K562 (cell line): ENCODE measurements around the gene TMEM108. TPM values are rescaled to one million over a fixed set of nuclear protein-coding genes. Genes with fewer than 3 reads are reported as not detected.

ENCODE experiments used
- ATAC-seq: fragments of 200-7000 bp; cut with Tn5 transposase; 3 replicates; pipeline ENCODE4 v1.9.1; 2020; ENCODE audit warnings: moderate library complexity
- BruUV-seq: library from RNA; stranded (reverse); fragments of 400-500 nt; replicated peaks from 2 replicates; lab custom pipeline; 2021; lab: Mats Ljungman, UMichigan
- CTCF ChIA-PET: fragments of 300-600 bp; formaldehyde crosslinking; extraction: SDS; loops from one replicate; lab custom pipeline; 2021; ENCODE audit warnings: low intra/inter-chr PET ratio; lab: Yijun Ruan, JAX
- POLR2A ChIA-PET: fragments of 300-600, 350-650 bp; sonication (Branson Sonifier 250); formaldehyde crosslinking; extraction: SDS; loops from one replicate; lab custom pipeline; 2021; ENCODE audit warnings: antibody characterized with exemption, inconsistent platforms; lab: Yijun Ruan, JAX
- DNase-seq, 4 experiments: peaks; one replicate each; pipeline versions ENCODE4 v3.0.0 to v3.0.0-alpha.2; 2011 to 2018; ENCODE audit warnings: low spot score in 3 of 4, mixed read lengths in 3 of 4; ENCODE audit errors: extremely low read depth in 1 of 4
- FAIRE-seq: peaks from 2 replicates; lab custom pipeline; 2011; peaks lifted over from hg19 to GRCh38; lab: Jason Lieb, UNC
- H2AFZ ChIP-seq: 2 replicates; pipeline ENCODE4 v1.6.0; 2011; ENCODE audit warnings: low read depth, low read length, control low read depth, inconsistent platforms
- H3K27ac ChIP-seq: fragments of 200-600 bp; 3 replicates; pipeline ENCODE4 v1.8.0; 2011; ENCODE audit warnings: low read depth, mild to moderate bottlenecking, control low read depth, inconsistent platforms, low read length, moderate library complexity, mixed read lengths; ENCODE audit errors: extremely low read depth
- H3K27me3 ChIP-seq, 2 experiments: fragments of 300-600 bp in 1 of 2; 2 replicates in 1 of 2; 3 replicates in 1 of 2; pipeline versions ENCODE4 v1.6.0 to v1.8.0; 2011; ENCODE audit warnings: inconsistent platforms in 2 of 2, low read length in 2 of 2, mild to moderate bottlenecking in 1 of 2, mixed read lengths in 1 of 2, moderate library complexity in 1 of 2; ENCODE audit not compliant: control insufficient read depth in 2 of 2, insufficient read depth in 2 of 2
- H3K36me3 ChIP-seq: fragments of 300-600 bp; 3 replicates; pipeline ENCODE4 v1.8.0; 2011; ENCODE audit warnings: mild to moderate bottlenecking, low read length, inconsistent platforms; ENCODE audit not compliant: control insufficient read depth, insufficient read depth
- H3K4me1 ChIP-seq, 2 experiments: fragments of 200-600 bp in 1 of 2; replicated peaks in 1 of 2; 2 replicates in 1 of 2; 3 replicates in 1 of 2; pipeline versions ENCODE4 v1.5.1 to v1.8.0; 2011; ENCODE audit warnings: inconsistent platforms in 2 of 2, low read length in 2 of 2, mild to moderate bottlenecking in 1 of 2, mixed read lengths in 1 of 2, moderate library complexity in 1 of 2; ENCODE audit not compliant: control insufficient read depth in 2 of 2, insufficient read depth in 2 of 2
- H3K4me2 ChIP-seq: 2 replicates; pipeline ENCODE4 v1.6.1; 2011; ENCODE audit warnings: low read length, control low read depth, inconsistent platforms, mixed read lengths; ENCODE audit not compliant: insufficient read depth
- H3K4me3 ChIP-seq: fragments of 200-600 bp; sonication (generic), shearing (Covaris generic); 2 replicates; pipeline ENCODE4 v1.5.1; 2016; ENCODE audit warnings: control low read depth, inconsistent platforms
- H3K79me2 ChIP-seq: fragments of 200-600 bp; 3 replicates; pipeline ENCODE4 v1.8.0; 2011; ENCODE audit warnings: low read length, inconsistent platforms; ENCODE audit not compliant: control insufficient read depth, insufficient read depth
- H3K9ac ChIP-seq, 2 experiments: 2 replicates each; pipeline versions ENCODE4 v1.6.0 to v1.6.1; 2011; ENCODE audit warnings: low read depth in 2 of 2, low read length in 2 of 2, control low read depth in 1 of 2, inconsistent platforms in 1 of 2, mild to moderate bottlenecking in 1 of 2, mixed read lengths in 1 of 2; ENCODE audit not compliant: insufficient read depth in 1 of 2
- H3K9me1 ChIP-seq: one replicate; pipeline ENCODE4 v1.6.0; 2011; ENCODE audit warnings: inconsistent platforms, mild to moderate bottlenecking, low read length, moderate library complexity; ENCODE audit not compliant: control insufficient read depth, insufficient read depth
- H3K9me3 ChIP-seq: replicated peaks from 2 replicates; pipeline ENCODE4 v1.5.1; 2011; ENCODE audit warnings: low read depth, low read length, inconsistent platforms; ENCODE audit not compliant: control insufficient read depth, insufficient read depth
- H4K20me1 ChIP-seq: replicated peaks from 2 replicates; pipeline ENCODE4 v1.6.1; 2011; ENCODE audit warnings: low read length, inconsistent platforms, mixed read lengths; ENCODE audit not compliant: control insufficient read depth, insufficient read depth
- FOXP1 ChIP-seq: sonication (generic); formaldehyde crosslinking; IDR thresholded peaks from 2 replicates; pipeline ENCODE4 v1.8.0; 2022; ENCODE audit warnings: mild to moderate bottlenecking, missing genetic modification reagents
- HEY1 ChIP-seq: fragments of 250-450 bp; sonication (Bioruptor Pico); IDR thresholded peaks from 2 replicates; pipeline ENCODE4 v1.5.0; 2020; ENCODE audit warnings: mild to moderate bottlenecking, moderate library complexity, borderline replicate concordance
- KLF13 ChIP-seq: fragments of 450-650 bp; IDR thresholded peaks from 2 replicates; pipeline ENCODE4 v1.6.1; 2016; ENCODE audit warnings: missing genetic modification characterization, low read depth, mild to moderate bottlenecking, missing compliant biosample characterization, moderate library complexity, borderline replicate concordance
- POLR2H ChIP-seq: IDR thresholded peaks from 2 replicates; pipeline ENCODE4 v1.6.1; 2016; ENCODE audit warnings: missing genetic modification characterization, low read depth, mild to moderate bottlenecking, control low read depth, missing compliant biosample characterization, moderate library complexity
- SREBF1 ChIP-seq: fragments of 150-350 bp; IDR thresholded peaks from 2 replicates; pipeline ENCODE4 v1.6.1; 2014; ENCODE audit warnings: antibody characterized with exemption, low read depth, low read length, borderline replicate concordance
- STAT5B ChIP-seq: fragments of 250-450 bp; sonication (Bioruptor Pico); IDR thresholded peaks from 2 replicates; pipeline ENCODE4 v1.8.0; 2021; ENCODE audit warnings: mild to moderate bottlenecking, inconsistent platforms
- ZNF431 ChIP-seq: sonication (generic); formaldehyde crosslinking; IDR thresholded peaks from 2 replicates; pipeline ENCODE4 v1.8.0; 2022; ENCODE audit warnings: mild to moderate bottlenecking, missing genetic modification reagents
- in situ Hi-C: fragments of 300-500 bp; cut with MboI; formaldehyde crosslinking; loops from 4 replicates; pipeline ENCODE4 v1.15.0; 2018; ENCODE audit warnings: inconsistent platforms, mixed read lengths
- intact Hi-C: fragments of 100-400 bp; cut with micrococcal nuclease; formaldehyde crosslinking; loops from 2 replicates; pipeline ENCODE4 v1.14.2; 2022
- polyA plus RNA-seq, 8 experiments: library from polyadenylated mRNA; depleted of rRNA in 4 of 8; stranded (reverse) in 5 of 8; unstranded in 3 of 8; fragments of >200 nt; fragmentation: Nextera tagmentation in 2 of 8; fragmentation: Illumina TruSeq in 1 of 8; extraction: Ambion mirVana in 2 of 8; extraction: Trizol in 1 of 8; gene quantifications; 2 replicates each; pipeline versions ENCODE4 v1.2.1 to v1.2.3, GENCODE V29; 2011 to 2014; ENCODE audit warnings: inconsistent platforms in 1 of 8, missing spikeins in 1 of 8
- total RNA-seq, 7 experiments: library from RNA; depleted of rRNA in 6 of 7; stranded (reverse); fragments of >200 nt in 6 of 7; fragmentation: Illumina TruSeq in 2 of 7; extraction: Trizol in 2 of 7; gene quantifications; 2 replicates each; pipeline versions ENCODE4 v1.2.1 to v1.2.3, GENCODE V29; 2011 to 2021; ENCODE audit warnings: low replicate concordance in 1 of 7
- TF ChIP-seq, protein P1 (sequence below): fragments of 450-650 bp; IDR thresholded peaks from 2 replicates; pipeline ENCODE4 v1.6.1; 2016; ENCODE audit warnings: missing biosample characterization, missing genetic modification characterization
- TF ChIP-seq, protein P2 (sequence below): fragments of 250-450 bp; sonication (Bioruptor Pico); IDR thresholded peaks from 2 replicates; pipeline ENCODE4 v1.4.0; 2020; ENCODE audit warnings: borderline replicate concordance
- TF ChIP-seq, protein P3 (sequence below), 2 experiments: fragments of 450-650 bp; conservative IDR thresholded peaks; 2 replicates each; pipeline ENCODE4 v1.6.1; 2017; ENCODE audit warnings: mild to moderate bottlenecking in 2 of 2, moderate library complexity in 2 of 2
- TF ChIP-seq, protein P4 (sequence below): fragments of 250-450 bp; sonication (Bioruptor Pico); IDR thresholded peaks from 2 replicates; pipeline ENCODE4 v1.8.0; 2022; ENCODE audit warnings: moderate library complexity, mild to moderate bottlenecking, inconsistent platforms

Gene TMEM108
- total and polyA plus RNA-seq, 9 of the 15 experiments (the other 6 are each of a cell fraction or from before 2014, with no cell fraction given): 0.65 to 11.1 (median 3.4) TPM

DNA sequence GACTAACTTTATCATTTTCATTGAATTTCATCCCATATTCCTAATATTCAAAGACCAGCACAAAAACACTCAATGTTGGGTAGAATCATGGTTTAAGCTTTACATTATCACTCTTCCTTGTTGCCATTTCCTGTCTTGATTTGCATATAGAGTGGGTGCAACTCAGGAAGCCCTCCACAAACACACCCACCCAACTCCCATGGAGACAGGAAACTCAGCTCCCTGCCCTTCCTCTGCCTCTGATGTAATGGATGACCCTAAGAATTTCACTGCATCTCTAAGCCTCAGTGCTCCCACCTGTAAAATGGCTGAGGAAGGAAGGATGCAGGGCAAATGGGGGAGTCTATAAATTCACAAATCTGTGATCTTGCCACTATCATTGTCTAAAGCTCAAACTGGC is 263.5 kb downstream of the TMEM108 start:
- ATAC-seq (no peak), DNase-seq (no peak), FAIRE-seq (no peak)
- no peak overlapping the region for H2AFZ ChIP-seq
- no peak overlapping the region for H3K9ac ChIP-seq
- no peak overlapping the region for H3K4me3 ChIP-seq
- no peaks in the 10 kb centered on the region for H3K9me3 ChIP-seq
- H4K20me1 ChIP-seq: no peaks in the 10 kb centered on the region
- no peaks in the 10 kb centered on the region for H3K4me1 ChIP-seq
- intact Hi-C loops: no loop called here
- no peaks in the 10 kb centered on the region for H3K36me3 ChIP-seq
- in situ Hi-C loops: no loop called here
- H3K79me2 ChIP-seq: no peaks in the 10 kb centered on the region
- H3K27me3 ChIP-seq: no peaks in the 10 kb centered on the region
- CTCF ChIA-PET: no interaction called here
- POLR2A ChIA-PET: no interaction called here
- H3K4me2 ChIP-seq: no peak overlapping the region
- BruUV-seq: no TSS peak
- TF ChIP-seq, protein P1, sequence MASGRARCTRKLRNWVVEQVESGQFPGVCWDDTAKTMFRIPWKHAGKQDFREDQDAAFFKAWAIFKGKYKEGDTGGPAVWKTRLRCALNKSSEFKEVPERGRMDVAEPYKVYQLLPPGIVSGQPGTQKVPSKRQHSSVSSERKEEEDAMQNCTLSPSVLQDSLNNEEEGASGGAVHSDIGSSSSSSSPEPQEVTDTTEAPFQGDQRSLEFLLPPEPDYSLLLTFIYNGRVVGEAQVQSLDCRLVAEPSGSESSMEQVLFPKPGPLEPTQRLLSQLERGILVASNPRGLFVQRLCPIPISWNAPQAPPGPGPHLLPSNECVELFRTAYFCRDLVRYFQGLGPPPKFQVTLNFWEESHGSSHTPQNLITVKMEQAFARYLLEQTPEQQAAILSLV: no peak
- TF ChIP-seq, protein P2, sequence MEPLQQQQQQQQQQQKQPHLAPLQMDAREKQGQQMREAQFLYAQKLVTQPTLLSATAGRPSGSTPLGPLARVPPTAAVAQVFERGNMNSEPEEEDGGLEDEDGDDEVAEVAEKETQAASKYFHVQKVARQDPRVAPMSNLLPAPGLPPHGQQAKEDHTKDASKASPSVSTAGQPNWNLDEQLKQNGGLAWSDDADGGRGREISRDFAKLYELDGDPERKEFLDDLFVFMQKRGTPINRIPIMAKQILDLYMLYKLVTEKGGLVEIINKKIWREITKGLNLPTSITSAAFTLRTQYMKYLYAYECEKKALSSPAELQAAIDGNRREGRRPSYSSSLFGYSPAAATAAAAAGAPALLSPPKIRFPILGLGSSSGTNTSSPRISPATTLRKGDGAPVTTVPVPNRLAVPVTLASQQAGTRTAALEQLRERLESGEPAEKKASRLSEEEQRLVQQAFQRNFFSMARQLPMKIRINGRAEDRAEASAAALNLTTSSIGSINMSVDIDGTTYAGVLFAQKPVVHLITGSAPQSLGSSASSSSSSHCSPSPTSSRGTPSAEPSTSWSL (CRISPR knock-in tag): no peak
- TF ChIP-seq SREBF1 (no peak), STAT5B (CRISPR knock-in tag) (no peak), HEY1 (CRISPR knock-in tag) (no peak), ZNF431 (CRISPR knock-in tag) (no peak), POLR2H (tag) (no peak), KLF13 (tag) (no peak), FOXP1 (no peak)
- TF ChIP-seq, protein P3, sequence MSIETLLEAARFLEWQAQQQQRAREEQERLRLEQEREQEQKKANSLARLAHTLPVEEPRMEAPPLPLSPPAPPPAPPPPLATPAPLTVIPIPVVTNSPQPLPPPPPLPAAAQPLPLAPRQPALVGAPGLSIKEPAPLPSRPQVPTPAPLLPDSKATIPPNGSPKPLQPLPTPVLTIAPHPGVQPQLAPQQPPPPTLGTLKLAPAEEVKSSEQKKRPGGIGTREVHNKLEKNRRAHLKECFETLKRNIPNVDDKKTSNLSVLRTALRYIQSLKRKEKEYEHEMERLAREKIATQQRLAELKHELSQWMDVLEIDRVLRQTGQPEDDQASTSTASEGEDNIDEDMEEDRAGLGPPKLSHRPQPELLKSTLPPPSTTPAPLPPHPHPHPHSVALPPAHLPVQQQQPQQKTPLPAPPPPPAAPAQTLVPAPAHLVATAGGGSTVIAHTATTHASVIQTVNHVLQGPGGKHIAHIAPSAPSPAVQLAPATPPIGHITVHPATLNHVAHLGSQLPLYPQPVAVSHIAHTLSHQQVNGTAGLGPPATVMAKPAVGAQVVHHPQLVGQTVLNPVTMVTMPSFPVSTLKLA (conservative IDR thresholded peaks at IDR 0.05): no peak
- TF ChIP-seq, protein P4, sequence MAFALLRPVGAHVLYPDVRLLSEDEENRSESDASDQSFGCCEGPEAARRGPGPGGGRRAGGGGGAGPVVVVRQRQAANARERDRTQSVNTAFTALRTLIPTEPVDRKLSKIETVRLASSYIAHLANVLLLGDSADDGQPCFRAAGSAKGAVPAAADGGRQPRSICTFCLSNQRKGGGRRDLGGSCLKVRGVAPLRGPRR (CRISPR knock-in tag): no peak
- H3K9me1 ChIP-seq: no peaks in the 10 kb centered on the region
- no peak overlapping the region for H3K27ac ChIP-seq
